Stomach (tissue), 9 donors: ENCODE data around the gene LSM14A. TPM values are rescaled to one million over a fixed set of nuclear protein-coding genes. Genes with fewer than 3 reads are reported as not detected.
A peak's percentile ranks its signal among the peaks of the same experiment; 100 is the strongest.

Experiments
- DNase-seq, 2 donors: peaks; one replicate each; pipeline versions ENCODE4 v3.0.0 to v3.0.0-alpha.2; 2013 to 2019
- H3K27ac ChIP-seq, 5 donors: fragments of 200-600 bp in 4 of 5; sonication (generic) in 4 of 5; one replicate each; pipeline ENCODE4 v1.5.1; 2013 to 2019; ENCODE audit warnings: mild to moderate bottlenecking in 1 of 5, moderate library complexity in 1 of 5
- H3K27me3 ChIP-seq, 3 donors: fragments of 200-600 bp; sonication (generic); one replicate each; pipeline ENCODE4 v1.5.1; 2017 to 2019; ENCODE audit warnings: mixed run types in 1 of 3
- H3K36me3 ChIP-seq, 4 donors: fragments of 200-600 bp; sonication (generic); 1 replicate in 3 of 4; 2 replicates in 1 of 4; pipeline ENCODE4 v1.5.1; 2016 to 2019
- H3K4me1 ChIP-seq, 4 donors: fragments of 200-600 bp; sonication (generic); one replicate each; pipeline ENCODE4 v1.5.1; 2016 to 2019
- H3K4me3 ChIP-seq, 4 donors: fragments of 200-600 bp; sonication (generic) in 3 of 4; one replicate each; pipeline ENCODE4 v1.5.1; 2016 to 2019; ENCODE audit warnings: mild to moderate bottlenecking in 1 of 4
- H3K9me3 ChIP-seq, 4 donors: fragments of 200-600 bp; sonication (generic); one replicate each; pipeline ENCODE4 v1.5.1; 2016 to 2019
- EP300 ChIP-seq: sonication (generic); formaldehyde crosslinking; IDR thresholded peaks from one replicate; pipeline ENCODE4 v1.6.1; 2017; ENCODE audit warnings: antibody characterized with exemption
- POLR2A ChIP-seq, 4 donors: fragments of 450-650 bp; IDR thresholded peaks; one replicate each; pipeline ENCODE4 v1.6.1; 2016; ENCODE audit warnings: antibody characterized with exemption in 4 of 4, control low read depth in 2 of 4, mild to moderate bottlenecking in 1 of 4, moderate library complexity in 1 of 4
- POLR2AphosphoS5 ChIP-seq, 3 donors: sonication (generic); formaldehyde crosslinking; IDR thresholded peaks; one replicate each; pipeline ENCODE4 v1.6.1; 2016; ENCODE audit warnings: antibody characterized with exemption in 3 of 3
- WGBS, 5 donors: extraction: QIAGEN DNeasy Blood & Tissue Kit in 3 of 5; methylation state at CpG; one replicate each; pipeline versions ENCODE4 v1.1.5 to v1.1.7; 2013 to 2018; 5-methylcytosine and 5-hydroxymethylcytosine counted together
- intact Hi-C: fragments of 100-400 bp; cut with DNase I; formaldehyde crosslinking; loops from one replicate; pipeline ENCODE4 v1.15.1; 2023; ENCODE audit warnings: low total_unique reads
- polyA plus RNA-seq, 3 donors: library from polyadenylated mRNA; stranded (reverse); fragments of 200-250 nt; gene quantifications; one replicate each; pipeline ENCODE4 v1.2.3, GENCODE V29; 2013
- total RNA-seq, 5 donors: library from RNA; depleted of rRNA; stranded (reverse); fragments of >200 nt; gene quantifications; one replicate each; pipeline versions ENCODE4 v1.1.0 to v1.2.3, GENCODE V29; 2014 to 2016
- TF ChIP-seq, protein P1 (sequence below), 7 experiments: fragments of 450-650 bp in 4 of 7; fragments of 200-600 bp in 3 of 7; sonication (generic) in 3 of 7; IDR thresholded peaks; one replicate each; pipeline ENCODE4 v1.5.1; 2016 to 2019; ENCODE audit warnings: antibody characterized with exemption in 7 of 7, control low read depth in 2 of 7, mild to moderate bottlenecking in 1 of 7
- donor health status: healthy with polysubstance abuse.
- donor health status: Bipolar disorder and iron deficiency.
- donor health status: healthy.

LSM14A gene
- total and polyA plus RNA-seq, 8 donors: 38.4 to 227 (median 111) TPM

DNA sequence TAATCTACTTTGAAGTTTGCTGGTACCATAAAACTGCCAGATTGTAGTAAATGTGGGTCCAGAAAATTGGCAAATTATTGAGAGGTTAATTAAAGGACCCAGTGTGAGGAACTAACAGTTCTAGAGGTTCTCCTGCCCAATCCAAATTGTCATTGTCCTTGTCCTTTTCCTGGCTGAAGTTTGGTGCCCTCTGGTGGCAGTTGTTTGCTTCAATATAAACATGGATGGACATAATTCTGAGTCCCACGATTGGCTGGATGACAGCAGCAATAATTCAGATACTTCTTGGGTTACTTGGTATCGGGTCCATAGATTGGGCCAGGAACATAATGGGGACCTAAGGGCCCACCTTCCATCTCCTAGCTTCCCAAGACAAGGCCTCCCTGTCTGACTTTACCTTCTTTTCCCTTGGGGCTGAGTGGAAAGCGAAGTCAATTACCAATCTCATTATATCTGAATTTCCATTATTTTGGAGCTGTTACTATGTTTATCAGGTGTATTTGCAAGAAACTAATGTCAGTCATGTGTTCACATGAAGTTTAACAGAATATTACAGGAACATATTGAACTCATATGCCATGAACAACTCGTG, 48.3 kb downstream of the LSM14A start:
- H3K4me3 ChIP-seq: no peak overlapping the region
- 55 to 68% (median 60%) methylated on average over 4 of the region's 4 CpGs for WGBS, 5 donors
- TF ChIP-seq, protein P1, sequence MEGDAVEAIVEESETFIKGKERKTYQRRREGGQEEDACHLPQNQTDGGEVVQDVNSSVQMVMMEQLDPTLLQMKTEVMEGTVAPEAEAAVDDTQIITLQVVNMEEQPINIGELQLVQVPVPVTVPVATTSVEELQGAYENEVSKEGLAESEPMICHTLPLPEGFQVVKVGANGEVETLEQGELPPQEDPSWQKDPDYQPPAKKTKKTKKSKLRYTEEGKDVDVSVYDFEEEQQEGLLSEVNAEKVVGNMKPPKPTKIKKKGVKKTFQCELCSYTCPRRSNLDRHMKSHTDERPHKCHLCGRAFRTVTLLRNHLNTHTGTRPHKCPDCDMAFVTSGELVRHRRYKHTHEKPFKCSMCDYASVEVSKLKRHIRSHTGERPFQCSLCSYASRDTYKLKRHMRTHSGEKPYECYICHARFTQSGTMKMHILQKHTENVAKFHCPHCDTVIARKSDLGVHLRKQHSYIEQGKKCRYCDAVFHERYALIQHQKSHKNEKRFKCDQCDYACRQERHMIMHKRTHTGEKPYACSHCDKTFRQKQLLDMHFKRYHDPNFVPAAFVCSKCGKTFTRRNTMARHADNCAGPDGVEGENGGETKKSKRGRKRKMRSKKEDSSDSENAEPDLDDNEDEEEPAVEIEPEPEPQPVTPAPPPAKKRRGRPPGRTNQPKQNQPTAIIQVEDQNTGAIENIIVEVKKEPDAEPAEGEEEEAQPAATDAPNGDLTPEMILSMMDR (IDR thresholded peaks at IDR 0.05): peak in 5 of 7 experiments; percentile 41 to 79 (median 53)
- TF ChIP-seq EP300: no peak
- intact Hi-C loops: loop anchor here (10.0 kb wide), 1 partner anchor 124 kb away; no protein-coding TSS in a partner anchor
- no peaks in the 10 kb centered on the region for H3K27me3 ChIP-seq
- no peak overlapping the region for H3K27ac ChIP-seq
- peak; percentile 72 to 82 for DNase-seq
- peaks cover 9 to 35% (median 20%) of the 10 kb centered on the region in 4 donors for H3K4me1 ChIP-seq
- peaks cover 54 to 90% (median 83%) of the 10 kb centered on the region in 4 donors for H3K36me3 ChIP-seq
- H3K9me3 ChIP-seq: no peaks in the 10 kb centered on the region

DNA sequence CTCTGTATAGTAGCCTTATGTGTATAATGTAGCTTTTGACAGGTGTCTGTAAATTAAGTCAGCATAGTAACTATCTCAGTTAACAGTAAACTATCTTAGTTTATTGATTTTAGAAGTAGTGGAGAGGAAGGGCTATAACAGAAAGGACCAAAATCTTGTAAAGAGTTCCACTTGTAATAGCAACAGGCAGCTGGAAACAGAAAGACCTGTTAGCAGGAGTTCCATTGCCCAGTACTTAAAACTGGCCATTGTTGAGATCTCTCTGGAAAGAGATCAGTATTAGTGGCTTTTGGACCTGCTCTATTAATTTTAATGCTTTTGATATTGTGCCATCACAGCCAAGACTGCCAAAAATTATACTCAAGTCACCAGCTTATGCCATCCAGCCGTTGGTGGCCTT, 50.1 kb downstream of the LSM14A start:
- H3K9me3 ChIP-seq: no peaks in the 10 kb centered on the region
- TF ChIP-seq POLR2AphosphoS5 (IDR thresholded peaks at IDR 0.05) (no peak), POLR2A (IDR thresholded peaks at IDR 0.05) (no peak), EP300 (no peak)
- TF ChIP-seq, protein P1 (IDR thresholded peaks at IDR 0.05): no peak
- no peak for DNase-seq
- peaks cover 56 to 94% (median 86%) of the 10 kb centered on the region in 4 donors for H3K36me3 ChIP-seq
- no peaks in the 10 kb centered on the region for H3K27me3 ChIP-seq
- WGBS, 5 donors: 73 to 85% (median 83%) methylated on average over 1 of the region's 1 CpG
- no peak overlapping the region for H3K27ac ChIP-seq
- H3K4me1 ChIP-seq: peaks cover 9 to 39% (median 15%) of the 10 kb centered on the region in 4 donors
- intact Hi-C loops: loop anchor here (10.0 kb wide), 1 partner anchor 122 kb away; no protein-coding TSS in a partner anchor
- H3K4me3 ChIP-seq: no peak overlapping the region

DNA sequence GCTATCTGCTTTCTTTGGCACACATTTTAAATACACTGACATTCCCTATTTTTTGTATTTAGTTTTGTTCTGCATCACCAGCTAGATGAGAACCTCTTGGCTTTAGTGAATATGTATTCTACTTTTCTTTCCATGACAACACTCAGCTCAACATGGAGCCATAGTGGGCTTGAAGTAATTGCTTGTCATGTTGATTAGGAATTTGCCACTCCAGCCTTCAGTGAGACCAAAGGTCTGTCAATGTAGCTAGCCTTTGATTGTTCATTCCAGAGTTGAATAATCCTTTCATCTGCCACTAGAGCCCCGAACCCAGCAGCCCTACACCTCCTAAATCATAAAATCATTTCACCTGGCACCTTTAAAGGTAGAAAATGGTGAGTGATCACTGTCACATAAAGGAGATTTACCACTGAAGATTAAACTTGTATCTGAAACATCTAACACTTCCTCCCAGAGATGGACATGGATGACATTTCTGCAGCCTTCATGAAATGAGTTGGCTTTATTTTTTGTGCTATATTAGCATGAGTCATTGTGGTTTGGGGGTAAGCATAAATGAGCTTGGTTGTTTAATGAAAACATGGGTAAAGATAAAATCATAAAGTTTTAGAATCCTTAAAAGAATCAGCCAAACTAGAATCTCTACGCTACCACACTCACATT, 52.8 kb downstream of the LSM14A start:
- TF ChIP-seq POLR2AphosphoS5 (IDR thresholded peaks at IDR 0.05): no peak
- no peak for TF ChIP-seq EP300
- TF ChIP-seq POLR2A (IDR thresholded peaks at IDR 0.05): no peak
- TF ChIP-seq, protein P1 (IDR thresholded peaks at IDR 0.05): no peak
- 76 to 91% (median 86%) methylated on average over 2 of the region's 2 CpGs for WGBS, 5 donors
- Histone ChIP-seq H3K4me1 (peaks cover 0 to 17% (median 2%) of the 10 kb centered on the region in 4 donors), H3K27me3 (no peaks in the 10 kb centered on the region), H3K9me3 (no peaks in the 10 kb centered on the region), H3K36me3 (peaks cover 62 to 100% (median 99%) of the 10 kb centered on the region in 4 donors), H3K27ac (no peak overlapping the region), H3K4me3 (no peak overlapping the region)
- intact Hi-C loops: loop anchor here (10.0 kb wide), 1 partner anchor 120 kb away; no protein-coding TSS in a partner anchor
- DNase-seq: no peak

DNA sequence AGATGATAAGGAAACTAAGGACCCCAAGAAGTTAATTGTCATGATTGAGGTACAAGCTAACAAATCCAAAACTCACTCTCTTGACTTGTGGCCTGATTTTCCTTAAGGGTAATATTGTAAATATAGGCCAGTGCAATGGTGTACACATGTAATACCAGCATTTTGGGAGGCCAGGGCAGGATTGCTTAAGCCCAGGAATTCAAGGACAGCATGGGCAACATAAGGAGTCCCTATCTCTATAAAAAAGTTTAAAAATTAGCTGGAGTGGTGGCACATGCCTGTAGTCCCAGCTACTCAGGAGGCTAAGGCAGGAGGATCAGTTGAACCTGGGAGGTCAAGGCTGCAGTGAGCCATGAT, 53.3 kb downstream of the LSM14A start:
- DNase-seq: no peak
- Histone ChIP-seq H3K36me3 (peaks cover 61 to 100% (median 99%) of the 10 kb centered on the region in 4 donors), H3K9me3 (no peaks in the 10 kb centered on the region), H3K27me3 (no peaks in the 10 kb centered on the region), H3K27ac (no peak overlapping the region), H3K4me3 (no peak overlapping the region), H3K4me1 (peaks cover 0 to 12% (median 2%) of the 10 kb centered on the region in 4 donors)
- TF ChIP-seq POLR2A (IDR thresholded peaks at IDR 0.05) (no peak), EP300 (no peak), POLR2AphosphoS5 (IDR thresholded peaks at IDR 0.05) (no peak)
- TF ChIP-seq, protein P1 (IDR thresholded peaks at IDR 0.05): no peak
- intact Hi-C loops: loop anchor here (10.0 kb wide), 1 partner anchor 119 kb away; no protein-coding TSS in a partner anchor
